Left ventricle myocardium superior (tissue), 1 donor: ENCODE measurements around the gene PPP1R16B. TPM values are rescaled to one million over a fixed set of nuclear protein-coding genes. Genes with fewer than 3 reads are reported as not detected.
A peak's percentile ranks its signal among the peaks of the same experiment; 100 is the strongest.

ENCODE experiments used
- ATAC-seq: fragments of 200-7000 bp; cut with Tn5 transposase; one replicate; pipeline ENCODE4 v1.9.1; 2020; ENCODE audit warnings: mild to moderate bottlenecking, moderate library complexity
- DNase-seq: peaks from one replicate; pipeline ENCODE4 v3.0.0-alpha.2; 2020
- intact Hi-C: fragments of 100-400 bp; cut with micrococcal nuclease; formaldehyde crosslinking; loops from one replicate; pipeline ENCODE4 v1.11.0; 2022
- total RNA-seq: library from RNA; stranded (reverse); fragmentation: NEBNext Ultra II Directional; extraction: Animal tissue kit (Norgen Biotek cat#: 25700); gene quantifications from one replicate; pipeline ENCODE4 v1.2.1, GENCODE V29; 2021
- donor health status: DM: no; HTN: yes; CAD: no; lungs with severe emphysema.

Gene PPP1R16B
- total RNA-seq, 1 donor from 2014 or later = 9.4 TPM

DNA sequence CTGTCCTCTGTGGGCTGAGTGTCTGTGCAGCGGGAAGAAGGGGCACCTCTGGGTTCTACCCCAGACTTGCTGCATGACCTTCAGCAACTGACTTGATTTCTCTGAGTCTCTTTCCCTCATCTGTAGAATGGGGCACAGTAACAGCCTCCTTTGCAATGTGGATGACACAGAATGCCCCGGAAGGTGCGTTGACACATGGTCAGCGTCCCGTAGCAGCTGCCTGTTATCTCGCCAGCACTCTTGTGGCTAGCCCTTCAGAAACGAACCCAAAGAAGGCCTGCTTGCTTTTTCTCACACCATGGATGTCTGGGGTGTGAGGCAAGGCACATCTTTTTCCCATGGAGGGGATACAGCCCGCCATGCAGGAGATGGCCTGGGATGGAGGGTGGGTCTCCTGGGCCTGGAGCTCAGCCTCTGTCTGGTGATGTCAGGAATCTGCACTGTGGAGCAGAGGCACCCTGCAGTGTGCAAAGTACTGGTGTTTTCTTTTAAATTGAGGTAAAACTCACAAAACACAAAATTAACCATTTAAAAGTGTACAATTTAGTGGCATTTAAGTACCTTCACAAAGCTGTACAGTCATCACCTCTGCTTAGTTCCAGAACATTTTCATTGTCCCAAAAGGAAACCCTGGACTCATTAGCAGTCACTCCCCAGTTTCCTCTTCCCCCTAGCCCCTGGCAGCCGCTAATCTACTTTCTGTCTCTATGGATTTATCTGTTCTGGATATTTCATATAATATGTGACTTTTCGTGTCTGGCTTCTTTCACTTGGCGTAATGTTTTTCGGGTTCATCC lies 61.0 kb downstream of the PPP1R16B start:
- DNase-seq = no peak
- peak; percentile 46 for ATAC-seq
- intact Hi-C loops = no loop called here

- no peak for DNase-seq
- ATAC-seq = no peak
- intact Hi-C loops = no loop called here
Measured at GRCh38 chr20:38867062-38867359, 61.5 kb downstream of the PPP1R16B start.

- ATAC-seq (peak; percentile 37), DNase-seq (no peak)
- intact Hi-C loops = loop anchor here (10.0 kb wide), 1 partner anchor 46 kb away; no protein-coding TSS in a partner anchor
Measured at GRCh38 chr20:38870733-38871559, 65.4 kb downstream of the PPP1R16B start.

DNA sequence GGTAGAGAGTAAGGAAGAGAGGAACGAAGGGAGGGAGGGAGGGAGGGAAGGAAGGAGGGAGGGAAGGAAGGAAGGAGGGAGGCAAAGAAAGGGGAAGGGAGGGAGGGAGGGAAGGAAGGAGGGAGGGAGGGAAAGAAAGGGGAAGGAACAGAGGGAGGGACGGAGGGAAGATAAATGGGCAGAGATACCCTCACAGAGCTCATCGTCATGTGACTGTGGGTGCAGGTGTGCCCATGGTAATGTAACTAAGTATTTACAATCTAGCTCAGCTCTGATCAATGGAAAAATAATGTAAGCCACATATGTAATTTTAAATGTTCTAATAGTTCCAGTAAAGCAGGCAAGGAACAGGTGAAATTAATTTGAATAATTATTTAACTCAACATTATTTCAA lies 66.1 kb downstream of the PPP1R16B start:
- intact Hi-C loops = loop anchor here (10.0 kb wide), 1 partner anchor 47 kb away; no protein-coding TSS in a partner anchor
- DNase-seq (no peak), ATAC-seq (no peak)

GRCh38 chr20:38872036-38872435 lies 66.5 kb downstream of the PPP1R16B start:
- ATAC-seq (no peak), DNase-seq (no peak)
- intact Hi-C loops = loop anchor here (10.0 kb wide), 1 partner anchor 47 kb away; no protein-coding TSS in a partner anchor

DNA sequence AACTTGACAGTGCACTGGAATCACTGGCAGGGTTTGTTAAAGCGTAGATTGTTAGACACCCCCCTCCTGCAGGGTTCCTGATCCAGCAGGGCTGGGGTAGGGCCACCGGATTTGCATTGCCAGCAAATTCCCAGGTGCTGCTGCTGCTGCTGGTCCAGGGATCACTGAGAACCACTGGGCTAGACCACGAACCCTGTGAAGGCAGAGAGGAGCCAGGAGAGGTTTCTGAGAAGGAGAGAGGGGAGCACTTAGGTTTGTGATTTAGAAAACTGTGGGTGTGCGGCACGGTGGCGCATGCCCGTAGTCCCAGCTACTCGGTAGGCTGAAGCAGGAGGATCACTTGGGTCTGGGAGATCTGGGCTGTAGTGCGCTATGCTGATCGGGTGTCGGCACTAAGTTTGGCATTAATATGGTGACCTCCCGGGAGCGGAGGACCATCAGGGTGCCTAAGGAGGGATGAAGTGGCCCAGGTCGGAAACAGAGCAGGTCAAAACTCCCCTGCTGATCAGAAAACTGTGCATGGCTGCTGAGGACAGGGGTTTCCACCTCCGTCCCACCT lies 67.1 kb downstream of the PPP1R16B start:
- intact Hi-C loops = loop anchor here (10.0 kb wide), 1 partner anchor 48 kb away; no protein-coding TSS in a partner anchor
- ATAC-seq (no peak), DNase-seq (no peak)

- intact Hi-C loops = loop anchor here (10.0 kb wide), 1 partner anchor 48 kb away; no protein-coding TSS in a partner anchor
- DNase-seq = no peak
Measured at GRCh38 chr20:38873050-38873581, 67.6 kb downstream of the PPP1R16B start.

DNA sequence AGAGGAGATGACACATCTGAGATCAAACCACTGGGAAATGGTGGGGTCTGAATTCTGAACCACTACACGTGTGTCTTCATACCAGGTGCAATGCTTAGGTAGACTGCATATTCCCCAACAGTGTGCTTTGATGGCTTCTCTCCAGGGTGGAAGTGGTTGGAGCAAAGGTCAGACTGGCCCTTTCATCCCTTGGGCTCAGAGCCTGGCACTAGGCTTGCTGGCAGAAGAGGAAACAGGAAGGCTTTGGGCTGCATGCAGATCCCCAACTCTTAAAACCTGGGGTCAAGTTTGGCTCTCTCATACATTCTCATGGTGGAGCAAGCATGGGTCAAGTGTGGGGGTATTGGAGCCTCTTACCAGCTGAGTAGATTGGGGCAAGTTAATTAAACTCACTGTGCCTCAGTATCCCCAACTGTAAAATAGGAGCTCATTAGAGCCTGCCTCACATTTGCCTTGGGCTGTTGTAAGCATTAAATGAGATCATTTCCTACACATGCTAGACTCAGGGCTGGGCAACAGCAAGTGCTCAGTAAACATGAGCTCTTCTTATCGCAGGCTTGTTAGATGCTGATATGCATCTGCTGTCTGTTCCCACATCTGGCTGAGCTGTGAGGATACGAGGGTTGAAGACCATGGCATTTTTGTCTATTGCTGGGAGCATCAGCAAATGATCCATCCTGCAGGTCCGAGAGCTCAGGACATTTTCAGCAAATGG lies 69.1 kb downstream of the PPP1R16B start:
- DNase-seq (no peak), ATAC-seq (peak; percentile 42)
- intact Hi-C loops = loop anchor here (10.0 kb wide), 1 partner anchor 50 kb away; no protein-coding TSS in a partner anchor

More at GRCh38 chr20:38873050-38873581, 67.6 kb downstream of the PPP1R16B start:
- ATAC-seq = no peak

DNA sequence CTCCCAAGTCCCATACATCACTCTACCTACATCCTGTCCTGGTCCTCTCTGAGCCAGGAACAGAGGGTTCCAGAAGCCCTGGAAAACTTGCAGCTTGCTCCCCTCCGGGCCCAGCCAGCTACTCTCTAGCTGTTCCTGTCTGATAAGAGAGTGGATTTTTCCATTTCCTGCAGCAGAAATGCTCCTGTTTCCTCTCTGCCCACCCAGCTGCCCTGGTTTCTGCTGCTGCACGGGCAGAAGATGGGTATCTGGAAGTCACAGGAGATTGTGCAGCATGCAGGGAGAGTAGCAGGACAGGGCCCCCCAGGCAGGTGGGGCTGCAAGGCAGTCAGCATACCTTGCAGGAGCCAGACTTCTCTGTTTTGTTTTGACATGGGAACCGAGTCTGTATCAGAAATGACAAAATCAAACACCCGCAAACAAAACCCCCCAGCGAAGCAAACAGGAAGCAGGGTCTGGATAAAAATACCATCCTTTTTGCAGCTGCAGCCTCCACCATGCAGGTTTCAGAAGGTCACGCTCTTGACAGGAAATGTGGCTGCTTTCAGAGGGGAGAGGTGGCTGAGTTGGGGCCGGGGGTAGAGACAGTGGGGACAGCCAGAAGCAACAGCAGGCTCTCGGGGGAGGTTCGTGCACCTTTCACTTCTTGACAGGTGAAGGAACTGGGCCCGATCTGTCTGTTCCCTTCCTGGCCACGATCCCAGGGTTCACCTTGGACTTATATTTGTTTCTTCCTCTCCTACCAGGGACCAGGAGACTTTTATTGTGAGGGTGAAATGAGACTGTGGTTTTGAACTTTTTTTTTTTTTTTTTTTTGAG lies 69.9 kb downstream of the PPP1R16B start:
- DNase-seq = no peak
- intact Hi-C loops = loop anchor here (10.0 kb wide), 1 partner anchor 51 kb away; no protein-coding TSS in a partner anchor
- peak; percentile 77 for ATAC-seq

- intact Hi-C loops = loop anchor here (10.0 kb wide), 1 partner anchor 53 kb away; no protein-coding TSS in a partner anchor
Measured at GRCh38 chr20:38877483-38877882, 72.0 kb downstream of the PPP1R16B start.

DNA sequence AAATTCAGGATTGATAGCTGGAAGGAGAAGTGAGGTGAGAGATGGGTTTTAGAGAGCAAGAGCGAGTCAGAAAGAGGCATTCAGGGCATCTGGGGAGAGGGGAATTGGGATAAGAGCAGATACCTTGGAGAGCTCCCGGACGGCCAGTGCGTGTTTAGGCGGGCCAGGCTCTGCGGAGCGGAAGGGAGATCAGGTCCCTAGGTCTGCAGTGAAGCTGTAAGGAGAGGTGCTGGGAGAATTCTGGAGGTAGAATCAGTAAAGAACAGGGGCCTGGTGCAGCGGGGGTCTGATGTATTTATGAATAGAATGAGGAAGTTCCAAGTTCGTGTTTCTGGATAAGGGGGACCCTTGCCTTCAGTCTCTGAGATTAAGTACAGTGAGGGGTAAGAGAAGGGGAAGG lies 73.4 kb downstream of the PPP1R16B start:
- ATAC-seq = no peak
- intact Hi-C loops = loop anchor here (10.0 kb wide), 1 partner anchor 54 kb away; no protein-coding TSS in a partner anchor
- DNase-seq = no peak

More at GRCh38 chr20:38877483-38877882, 72.0 kb downstream of the PPP1R16B start:
- ATAC-seq (no peak), DNase-seq (no peak)

DNA sequence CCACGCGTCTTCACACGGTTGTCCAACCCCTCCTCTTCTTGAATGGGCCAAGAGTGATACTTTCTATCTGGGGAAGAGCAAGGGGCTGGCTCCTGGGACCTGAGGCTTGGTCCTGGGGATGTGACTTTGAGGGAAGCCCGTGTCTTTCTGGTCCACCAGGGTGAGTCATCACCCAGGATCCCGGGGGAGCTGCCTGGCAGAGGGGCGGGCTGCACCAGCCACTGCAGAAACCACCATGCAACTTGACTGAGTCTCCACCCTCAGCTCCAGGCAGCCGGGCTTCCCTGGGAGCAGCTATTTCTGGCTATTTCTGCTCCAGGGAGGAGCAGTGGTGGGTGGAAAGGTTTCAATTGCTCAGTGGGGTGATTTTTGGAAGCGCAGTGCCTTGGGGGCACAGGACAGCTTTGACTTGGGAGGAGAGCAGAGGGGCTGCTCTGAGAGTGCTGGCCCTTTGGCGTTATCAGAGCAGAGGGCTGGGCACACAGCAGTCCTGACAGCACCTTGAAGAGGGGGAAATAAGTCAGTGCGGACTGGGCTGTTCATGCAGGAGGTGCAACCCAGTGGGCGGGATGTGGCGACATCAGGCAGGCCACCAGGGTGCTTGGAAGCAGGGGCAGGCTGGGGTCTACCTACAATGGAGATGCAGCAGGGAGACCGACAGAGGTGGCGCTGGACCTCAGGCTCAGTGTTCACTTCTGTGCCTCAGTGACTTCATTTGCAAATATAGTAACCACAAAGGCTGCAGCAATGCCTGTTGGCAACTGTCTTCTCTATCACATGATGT lies 75.6 kb downstream of the PPP1R16B start:
- ATAC-seq (no peak), DNase-seq (no peak)
- intact Hi-C loops = no loop called here

GRCh38 chr20:38881806-38882440 lies 76.4 kb downstream of the PPP1R16B start:
- DNase-seq = no peak
- ATAC-seq = no peak
- intact Hi-C loops = no loop called here

- DNase-seq (no peak), ATAC-seq (no peak)
- intact Hi-C loops = no loop called here
Measured at GRCh38 chr20:38882600-38882999, 77.1 kb downstream of the PPP1R16B start.

DNA sequence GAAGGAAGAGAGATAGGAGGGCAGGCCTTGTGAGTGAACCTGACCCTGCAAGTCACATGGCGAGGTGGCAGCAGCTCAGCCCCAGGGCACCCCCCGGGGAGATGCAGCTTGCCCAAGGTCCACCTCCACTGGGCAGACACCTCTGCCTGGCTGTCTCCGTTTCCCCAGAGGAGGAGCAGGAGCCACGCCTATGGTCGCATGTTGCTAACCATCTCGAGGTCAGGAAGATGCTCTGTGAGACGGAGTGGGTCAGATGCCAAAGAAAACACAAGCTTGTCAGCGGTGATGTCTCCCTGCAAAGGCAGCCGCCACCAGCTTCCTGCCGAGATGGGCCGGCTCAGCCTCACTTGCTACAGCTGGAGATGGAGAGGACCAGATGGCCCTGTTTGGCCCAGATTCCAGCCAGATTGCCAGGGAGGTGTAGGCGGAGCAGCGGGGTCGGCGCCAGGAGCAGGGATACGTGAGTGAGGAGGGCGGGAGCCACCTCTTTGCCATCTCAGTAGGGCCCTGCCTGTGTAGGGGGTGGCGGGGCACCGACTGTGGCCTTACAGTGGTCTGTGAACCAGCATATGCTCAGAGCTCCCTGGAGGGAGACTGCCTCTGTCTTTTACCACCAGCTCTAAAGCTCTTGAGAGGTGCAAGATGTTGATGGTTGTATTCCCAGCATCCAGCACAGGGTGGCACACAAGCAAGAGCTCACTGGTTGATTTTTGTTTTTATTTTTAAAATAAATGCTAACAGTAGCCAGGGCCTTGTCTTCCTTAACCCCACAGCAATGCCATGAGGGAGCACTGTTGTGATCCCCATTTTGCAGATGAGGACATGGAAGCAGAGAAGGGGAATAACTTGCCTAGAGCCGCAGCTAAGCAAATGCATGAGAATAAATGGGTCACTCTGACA lies 77.8 kb downstream of the PPP1R16B start:
- intact Hi-C loops = no loop called here

More for the DNA sequence above, 77.8 kb downstream of the PPP1R16B start:
- peak; percentile 66 for ATAC-seq
- peak; percentile 54 for DNase-seq
